ENCODE results near the gene NUDC. TPM values are rescaled to one million over a fixed set of nuclear protein-coding genes. Genes with fewer than 3 reads are reported as not detected.

Gene NUDC
- total and polyA plus RNA-seq, 10 of the 15 experiments (the other 5 are each of a cell fraction or from before 2014, with no cell fraction given) = 5.5 to 227 (median 67.4) TPM

DNA sequence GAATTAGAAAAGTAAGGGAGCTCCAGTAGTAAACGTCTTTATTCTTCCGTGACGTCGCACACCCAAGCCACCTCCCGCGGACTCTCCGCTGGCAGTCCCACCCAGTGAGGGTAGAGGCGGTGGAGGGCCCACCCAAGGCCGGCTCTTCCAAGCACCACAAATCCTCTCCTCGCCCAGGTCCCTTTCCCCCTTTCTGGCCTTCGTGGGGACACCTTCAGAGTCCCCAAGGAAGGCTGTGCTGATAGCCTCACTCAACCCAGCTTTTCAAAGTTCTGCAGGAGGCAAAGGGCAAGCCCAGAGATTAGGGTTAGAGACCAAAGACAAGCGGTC, 31.1 kb upstream of the NUDC start (continued):
- TF ChIP-seq TARDBP (IDR thresholded peaks at IDR 0.05; ENCODE audit: borderline replicate concordance) = no peak
- TF ChIP-seq, protein P1, sequence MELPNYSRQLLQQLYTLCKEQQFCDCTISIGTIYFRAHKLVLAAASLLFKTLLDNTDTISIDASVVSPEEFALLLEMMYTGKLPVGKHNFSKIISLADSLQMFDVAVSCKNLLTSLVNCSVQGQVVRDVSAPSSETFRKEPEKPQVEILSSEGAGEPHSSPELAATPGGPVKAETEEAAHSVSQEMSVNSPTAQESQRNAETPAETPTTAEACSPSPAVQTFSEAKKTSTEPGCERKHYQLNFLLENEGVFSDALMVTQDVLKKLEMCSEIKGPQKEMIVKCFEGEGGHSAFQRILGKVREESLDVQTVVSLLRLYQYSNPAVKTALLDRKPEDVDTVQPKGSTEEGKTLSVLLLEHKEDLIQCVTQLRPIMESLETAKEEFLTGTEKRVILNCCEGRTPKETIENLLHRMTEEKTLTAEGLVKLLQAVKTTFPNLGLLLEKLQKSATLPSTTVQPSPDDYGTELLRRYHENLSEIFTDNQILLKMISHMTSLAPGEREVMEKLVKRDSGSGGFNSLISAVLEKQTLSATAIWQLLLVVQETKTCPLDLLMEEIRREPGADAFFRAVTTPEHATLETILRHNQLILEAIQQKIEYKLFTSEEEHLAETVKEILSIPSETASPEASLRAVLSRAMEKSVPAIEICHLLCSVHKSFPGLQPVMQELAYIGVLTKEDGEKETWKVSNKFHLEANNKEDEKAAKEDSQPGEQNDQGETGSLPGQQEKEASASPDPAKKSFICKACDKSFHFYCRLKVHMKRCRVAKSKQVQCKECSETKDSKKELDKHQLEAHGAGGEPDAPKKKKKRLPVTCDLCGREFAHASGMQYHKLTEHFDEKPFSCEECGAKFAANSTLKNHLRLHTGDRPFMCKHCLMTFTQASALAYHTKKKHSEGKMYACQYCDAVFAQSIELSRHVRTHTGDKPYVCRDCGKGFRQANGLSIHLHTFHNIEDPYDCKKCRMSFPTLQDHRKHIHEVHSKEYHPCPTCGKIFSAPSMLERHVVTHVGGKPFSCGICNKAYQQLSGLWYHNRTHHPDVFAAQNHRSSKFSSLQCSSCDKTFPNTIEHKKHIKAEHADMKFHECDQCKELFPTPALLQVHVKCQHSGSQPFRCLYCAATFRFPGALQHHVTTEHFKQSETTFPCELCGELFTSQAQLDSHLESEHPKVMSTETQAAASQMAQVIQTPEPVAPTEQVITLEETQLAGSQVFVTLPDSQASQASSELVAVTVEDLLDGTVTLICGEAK (IDR thresholded peaks at IDR 0.05; ENCODE audit: borderline replicate concordance) = peak; percentile 48; the same call in 1 of the 2 replicates
- TF ChIP-seq POLR2AphosphoS5 (IDR thresholded peaks at IDR 0.05; ENCODE audit: low read length) = 0 out of 2 replicates have a peak, but pooled peaks have one; percentile 4
- TF ChIP-seq PML (IDR thresholded peaks at IDR 0.05; ENCODE audit: low read length) = no peak
- TF ChIP-seq LARP7 (IDR thresholded peaks at IDR 0.05) = no peak
- no peak for TF ChIP-seq STAT1 (conservative IDR thresholded peaks at IDR 0.05)
- TF ChIP-seq MYB (IDR thresholded peaks at IDR 0.05; ENCODE audit: borderline replicate concordance, low read depth, low read length) = no peak

GRCh38 chr1:26894263-26894662, 27.3 kb upstream of the NUDC start:
- Histone ChIP-seq H3K36me3 (ENCODE audit: control insufficient read depth in 2 of 2, insufficient read depth in 2 of 2, low read length in 1 of 2) (peaks cover 4 to 9% of the 10 kb centered on the region in 2 experiments; a peak in 3 of 4 replicates), H3K9ac (ENCODE audit: control insufficient read depth, insufficient read depth, low read length) (no peak overlapping the region), H3K27ac (ENCODE audit: control insufficient read depth, insufficient read depth) (no peak overlapping the region), H3K79me2 (ENCODE audit: control insufficient read depth, insufficient read depth, low read length) (peaks cover 14% of the 10 kb centered on the region), H3K4me3 (no peak overlapping the region), H3K9me3 (replicated peaks; ENCODE audit: control insufficient read depth, insufficient read depth, low read length) (no peaks in the 10 kb centered on the region), H2AFZ (ENCODE audit: control insufficient read depth, low read depth, low read length) (no peak overlapping the region), H3K4me1 (ENCODE audit: control insufficient read depth, insufficient read depth, low read length) (peaks cover 5% of the 10 kb centered on the region), H3K4me2 (ENCODE audit: control insufficient read depth, insufficient read depth) (no peak overlapping the region), H3K27me3 (replicated peaks in 1 of 2; ENCODE audit: control insufficient read depth in 2 of 2, insufficient read depth in 2 of 2, low read length in 1 of 2) (no peaks in the 10 kb centered on the region), H4K20me1 (ENCODE audit: control insufficient read depth, insufficient read depth) (0 out of 2 replicates have a peak, but pooled peaks cover 1% of the 10 kb centered on the region)
- RAD21 ChIA-PET (ENCODE audit: unreplicated experiment) = no interaction called here
- CTCF ChIA-PET = no interaction called here
- FAIRE-seq (no peak), DNase-seq (ENCODE audit: low read depth, low spot score) (no peak), ATAC-seq (no peak)
- POLR2A ChIA-PET = interaction anchor here (1.2 kb wide), 1 partner anchor 9 kb away, joined by 3 read pairs; no protein-coding TSS in a partner anchor
- SMC1A ChIA-PET (ENCODE audit: uncharacterized antibody, unreplicated experiment) = no interaction called here
- no TSS peak for BruUV-seq (replicated peaks)
- 88% methylated on average over 13 of the region's 13 CpGs for WGBS (ENCODE audit: insufficient coverage, insufficient replicate concordance, low lambda C conversion rate, missing lambda C conversion rate)
- in situ Hi-C loops (cut with MboI) (no loop called here), intact Hi-C loops (cut with micrococcal nuclease; ENCODE audit: unreplicated experiment) (no loop called here)
- TF ChIP-seq RAD21 (IDR thresholded peaks at IDR 0.05; ENCODE audit: insufficient read depth, low read depth, low read length) = no peak
- TF ChIP-seq NR2F1 (conservative IDR thresholded peaks at IDR 0.05) = no peak
- TF ChIP-seq BCLAF1 (IDR thresholded peaks at IDR 0.05) = no peak
- TF ChIP-seq TBL1XR1 (IDR thresholded peaks at IDR 0.05; ENCODE audit: low read depth, low read length) = no peak
- TF ChIP-seq PAX8 (IDR thresholded peaks at IDR 0.05) = no peak
- no peak for TF ChIP-seq TCF3 (IDR thresholded peaks at IDR 0.05; ENCODE audit: borderline replicate concordance, insufficient read depth, low read depth, low read length)
- no peak for TF ChIP-seq SREBF1 (IDR thresholded peaks at IDR 0.05; ENCODE audit: low read length)
- no peak for TF ChIP-seq HCFC1 (IDR thresholded peaks at IDR 0.05; ENCODE audit: low read length)
- TF ChIP-seq ATF2 (IDR thresholded peaks at IDR 0.05; ENCODE audit: low read length) = no peak
- TF ChIP-seq NRF1 (conservative IDR thresholded peaks at IDR 0.05; ENCODE audit: low read depth, low read length) = no peak

All from GM12878 (cell line).